Liver (tissue), 9 donors: ENCODE measurements around the gene TINAGL1. TPM values are rescaled to one million over a fixed set of nuclear protein-coding genes. Genes with fewer than 3 reads are reported as not detected.

Source experiments
- DNase-seq: peaks from one replicate; pipeline ENCODE4 v3.0.0-alpha.2; 2017; ENCODE audit warnings: low spot score
- H3K27ac ChIP-seq, 2 donors: one replicate each; pipeline ENCODE4 v1.7.0; 2013; ENCODE audit warnings: inconsistent platforms in 2 of 2, low read length in 2 of 2, control low read depth in 1 of 2, low read depth in 1 of 2, mild to moderate bottlenecking in 1 of 2
- H3K27me3 ChIP-seq, 4 donors: one replicate each; pipeline versions ENCODE4 v1.6.1 to v1.7.0; 2013; ENCODE audit warnings: low read length in 3 of 4, inconsistent platforms in 1 of 4, mild to moderate bottlenecking in 1 of 4, moderate library complexity in 1 of 4; ENCODE audit not compliant: control insufficient read depth in 4 of 4, insufficient read depth in 4 of 4
- H3K36me3 ChIP-seq, 4 donors: one replicate each; pipeline versions ENCODE4 v1.6.1 to v1.7.0; 2013; ENCODE audit warnings: low read length in 3 of 4, mild to moderate bottlenecking in 3 of 4, low read depth in 1 of 4, moderate library complexity in 1 of 4; ENCODE audit not compliant: control insufficient read depth in 4 of 4, insufficient read depth in 3 of 4
- H3K4me1 ChIP-seq, 4 donors: one replicate each; pipeline versions ENCODE4 v1.6.1 to v1.7.0; 2013; ENCODE audit warnings: low read length in 3 of 4, mild to moderate bottlenecking in 3 of 4, moderate library complexity in 1 of 4; ENCODE audit not compliant: control insufficient read depth in 4 of 4, insufficient read depth in 4 of 4
- H3K4me3 ChIP-seq, 3 donors: one replicate each; pipeline versions ENCODE4 v1.6.1 to v1.7.0; 2013; ENCODE audit warnings: low read length in 3 of 3, control low read depth in 1 of 3, low read depth in 1 of 3, mild to moderate bottlenecking in 1 of 3
- H3K9ac ChIP-seq, 2 donors: one replicate each; pipeline ENCODE4 v1.7.0; 2013; ENCODE audit warnings: low read length in 2 of 2, mild to moderate bottlenecking in 2 of 2, moderate library complexity in 2 of 2, control low read depth in 1 of 2, low read depth in 1 of 2
- H3K9me3 ChIP-seq, 4 donors: one replicate each; pipeline versions ENCODE4 v1.6.1 to v1.7.0; 2013; ENCODE audit warnings: low read length in 3 of 4; ENCODE audit not compliant: control insufficient read depth in 4 of 4
- ATF3 ChIP-seq: IDR thresholded peaks from 2 replicates; pipeline ENCODE4 v1.6.1; 2016; ENCODE audit warnings: antibody characterized with exemption
- CTCF ChIP-seq: fragments of 150-350 bp; IDR thresholded peaks from 2 replicates; pipeline ENCODE4 v1.5.1; 2017; ENCODE audit warnings: improper control_type of control experiment, low read depth, low read length; ENCODE audit not compliant: missing input control
- EGR1 ChIP-seq, 2 donors: IDR thresholded peaks; 2 replicates each; pipeline ENCODE4 v1.6.1; 2016 to 2018; ENCODE audit warnings: antibody characterized with exemption in 2 of 2, low read depth in 2 of 2
- FOXA1 ChIP-seq: IDR thresholded peaks from 2 replicates; pipeline ENCODE4 v1.6.1; 2016; ENCODE audit warnings: antibody characterized with exemption
- FOXA2 ChIP-seq: IDR thresholded peaks from 2 replicates; pipeline ENCODE4 v1.6.1; 2016; ENCODE audit warnings: antibody characterized with exemption
- GABPA ChIP-seq, 2 donors: IDR thresholded peaks in 1 of 2; conservative IDR thresholded peaks in 1 of 2; 2 replicates each; pipeline ENCODE4 v1.6.1; 2016; ENCODE audit warnings: antibody characterized with exemption in 2 of 2, mild to moderate bottlenecking in 1 of 2, moderate library complexity in 1 of 2
- HNF4A ChIP-seq, 2 donors: conservative IDR thresholded peaks; 2 replicates each; pipeline ENCODE4 v1.6.1; 2016; ENCODE audit warnings: antibody characterized with exemption in 2 of 2, mild to moderate bottlenecking in 2 of 2
- HNF4G ChIP-seq: IDR thresholded peaks from 2 replicates; pipeline ENCODE4 v1.6.1; 2016; ENCODE audit warnings: antibody characterized with exemption
- JUND ChIP-seq, 2 donors: IDR thresholded peaks; 2 replicates each; pipeline ENCODE4 v1.6.1; 2016; ENCODE audit warnings: antibody characterized with exemption in 2 of 2
- MAX ChIP-seq: IDR thresholded peaks from 2 replicates; pipeline ENCODE4 v1.6.1; 2016; ENCODE audit warnings: antibody characterized with exemption
- NR2F2 ChIP-seq: IDR thresholded peaks from 2 replicates; pipeline ENCODE4 v1.6.1; 2016; ENCODE audit warnings: antibody characterized with exemption
- RAD21 ChIP-seq, 2 donors: IDR thresholded peaks; 2 replicates each; pipeline ENCODE4 v1.6.1; 2016; ENCODE audit warnings: antibody characterized with exemption in 2 of 2, mild to moderate bottlenecking in 2 of 2
- RXRA ChIP-seq, 2 donors: IDR thresholded peaks; 2 replicates each; pipeline ENCODE4 v1.6.1; 2017 to 2018; ENCODE audit warnings: antibody characterized with exemption in 2 of 2, mild to moderate bottlenecking in 1 of 2
- SP1 ChIP-seq: IDR thresholded peaks from 2 replicates; pipeline ENCODE4 v1.6.1; 2018; ENCODE audit warnings: antibody characterized with exemption, mild to moderate bottlenecking
- TAF1 ChIP-seq: conservative IDR thresholded peaks from 2 replicates; pipeline ENCODE4 v1.6.1; 2016; ENCODE audit warnings: antibody characterized with exemption, mild to moderate bottlenecking
- YY1 ChIP-seq: IDR thresholded peaks from 2 replicates; pipeline ENCODE4 v1.6.1; 2016; ENCODE audit warnings: antibody characterized with exemption, mild to moderate bottlenecking
- ZBTB33 ChIP-seq: IDR thresholded peaks from 2 replicates; pipeline ENCODE4 v1.6.1; 2016; ENCODE audit warnings: antibody characterized with exemption
- WGBS: extraction: QIAGEN DNeasy Blood & Tissue Kit; methylation state at CpG from one replicate; pipeline ENCODE4 v1.1.7; 2013; 5-methylcytosine and 5-hydroxymethylcytosine counted together
- polyA plus RNA-seq, 2 donors: library from polyadenylated mRNA; stranded (reverse) in 1 of 2; unstranded in 1 of 2; fragments of 200-250 nt in 1 of 2; fragments of >200 nt in 1 of 2; fragmentation: Nextera tagmentation in 1 of 2; extraction: Ambion mirVana in 1 of 2; gene quantifications; one replicate each; pipeline versions ENCODE4 v1.2.1 to v1.2.3, GENCODE V29; 2013 to 2015
- total RNA-seq, 2 donors: library from RNA; depleted of rRNA; stranded (reverse); fragments of >200 nt; gene quantifications; one replicate each; pipeline ENCODE4 v1.2.3, GENCODE V29; 2014
- donor health status: healthy.
- donor health status: healthy.
- donor health status: healthy.
- donor health status: healthy.
- donor health status: healthy.

The TINAGL1 gene
- total and polyA plus RNA-seq, 4 donors = 8.7 to 52.9 (median 25.6) TPM

GRCh38 chr1:31562707-31563360, 13.5 kb upstream of the TINAGL1 start (continued):
- TF ChIP-seq MAX (no peak), CTCF (no peak), ATF3 (no peak)

- TF ChIP-seq RXRA (IDR thresholded peaks at IDR 0.05) (no peak), RAD21 (IDR thresholded peaks at IDR 0.05) (no peak), JUND (IDR thresholded peaks at IDR 0.05) (no peak), GABPA (IDR thresholded peaks at IDR 0.05 in 1 of 2, conservative IDR thresholded peaks at IDR 0.05 in 1 of 2) (no peak), MAX (no peak)
- Histone ChIP-seq H3K4me1 (peaks cover 0 to 7% (median under 1%) of the 10 kb centered on the region in 4 donors), H3K36me3 (no peaks in the 10 kb centered on the region), H3K27ac (no peak overlapping the region), H3K27me3 (no peaks in the 10 kb centered on the region), H3K4me3 (no peak overlapping the region), H3K9me3 (peaks cover 0 to 2% (median 0%) of the 10 kb centered on the region in 4 donors), H3K9ac (no peak overlapping the region)
- DNase-seq = no peak
- WGBS = 84% methylated on average over 5 of the region's 5 CpGs
Observed at GRCh38 chr1:31564606-31564989, 11.7 kb upstream of the TINAGL1 start.

- 89% methylated on average over 10 of the region's 10 CpGs for WGBS
- H3K27me3 ChIP-seq = no peaks in the 10 kb centered on the region
- H3K36me3 ChIP-seq = no peaks in the 10 kb centered on the region
- no peak for DNase-seq
- H3K9me3 ChIP-seq = no peaks in the 10 kb centered on the region
- H3K9ac ChIP-seq = no peak overlapping the region
- no peak overlapping the region for H3K4me3 ChIP-seq
- no peak overlapping the region for H3K27ac ChIP-seq
- peaks cover 0 to 7% (median under 1%) of the 10 kb centered on the region in 4 donors for H3K4me1 ChIP-seq
- TF ChIP-seq MAX (no peak), FOXA2 (no peak), JUND (IDR thresholded peaks at IDR 0.05) (no peak), ZBTB33 (no peak), SP1 (no peak), ATF3 (no peak), YY1 (no peak), NR2F2 (no peak), HNF4G (no peak), RXRA (IDR thresholded peaks at IDR 0.05) (no peak), HNF4A (conservative IDR thresholded peaks at IDR 0.05) (no peak), GABPA (IDR thresholded peaks at IDR 0.05 in 1 of 2, conservative IDR thresholded peaks at IDR 0.05 in 1 of 2) (no peak), EGR1 (IDR thresholded peaks at IDR 0.05; ENCODE audit: low read depth in 2 of 2) (no peak), CTCF (no peak), RAD21 (IDR thresholded peaks at IDR 0.05) (no peak), TAF1 (no peak), FOXA1 (no peak)
Observed at GRCh38 chr1:31567956-31568570, 8.3 kb upstream of the TINAGL1 start.
